Effector memory CD8-positive, alpha-beta T cell (primary cell): ENCODE results near the gene CDC123.

Experiments
- ATAC-seq: fragments of 150-1000 bp; cut with Tn5 transposase; replicated peaks from 2 replicates; pipeline ENCODE4 v1.10.0; 2021; ENCODE audit warnings: mild to moderate bottlenecking, moderate library complexity
- DNase-seq, 3 experiments: peaks; one replicate each; pipeline ENCODE4 v3.0.0; 2021
- H3K27ac Mint-ChIP-seq, 2 donors: one replicate each; pipeline ENCODE4 v1.8.0; 2022; ENCODE audit warnings: mild to moderate bottlenecking in 2 of 2, mixed read lengths in 2 of 2, moderate library complexity in 2 of 2
- H3K27me3 Mint-ChIP-seq, 2 donors: one replicate each; pipeline ENCODE4 v1.8.0; 2022; ENCODE audit warnings: mixed read lengths in 2 of 2
- H3K36me3 Mint-ChIP-seq: one replicate; pipeline ENCODE4 v1.8.0; 2022; ENCODE audit warnings: mild to moderate bottlenecking, moderate library complexity, mixed read lengths; ENCODE audit not compliant: insufficient read depth
- H3K4me1 Mint-ChIP-seq, 2 donors: one replicate each; pipeline ENCODE4 v1.8.0; 2022; ENCODE audit warnings: low read depth in 2 of 2, mixed read lengths in 2 of 2
- H3K4me3 Mint-ChIP-seq, 2 donors: one replicate each; pipeline ENCODE4 v1.8.0; 2022; ENCODE audit warnings: mild to moderate bottlenecking in 2 of 2, mixed read lengths in 2 of 2, moderate library complexity in 2 of 2
- H3K9me3 Mint-ChIP-seq, 2 donors: one replicate each; pipeline ENCODE4 v1.8.0; 2022; ENCODE audit warnings: mixed read lengths in 2 of 2

The CDC123 gene

DNA sequence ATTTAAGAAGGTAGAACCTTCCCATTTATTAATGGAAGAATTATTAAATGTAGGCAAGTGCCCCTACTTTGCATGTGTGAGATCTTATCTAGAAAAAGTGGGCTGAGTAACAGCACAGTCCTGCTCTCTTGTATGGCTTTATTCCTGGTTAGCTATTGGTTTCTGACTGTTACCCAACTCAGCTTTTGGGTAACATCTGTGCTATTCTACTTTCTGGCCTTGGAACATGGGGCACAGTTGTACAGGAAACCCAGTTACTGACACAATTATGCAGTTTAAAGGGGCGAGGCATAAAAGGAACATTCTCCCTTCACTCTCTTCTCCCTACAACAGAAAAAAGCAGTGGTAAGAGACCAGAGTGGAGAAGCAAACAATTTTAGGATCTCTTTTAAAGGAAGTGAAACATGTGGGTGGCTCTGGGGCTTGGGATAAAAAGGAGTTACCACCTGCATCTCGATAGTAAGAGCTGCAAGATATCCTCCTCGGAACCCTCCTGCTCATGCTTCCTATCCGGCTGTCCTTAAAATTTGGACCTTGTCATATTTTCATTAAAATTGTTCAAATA, 16.3 kb upstream of the CDC123 start:
- ATAC-seq = no peak
- peaks cover 40% of the 10 kb centered on the region for H3K36me3 Mint-ChIP-seq
- H3K4me1 Mint-ChIP-seq = peaks cover 16 to 24% of the 10 kb centered on the region in 2 donors
- no peak overlapping the region for H3K4me3 Mint-ChIP-seq
- DNase-seq = no peak
- no peaks in the 10 kb centered on the region for H3K9me3 Mint-ChIP-seq
- peak overlapping the region; percentile 82 to 94 for H3K27ac Mint-ChIP-seq
- no peaks in the 10 kb centered on the region for H3K27me3 Mint-ChIP-seq

DNA sequence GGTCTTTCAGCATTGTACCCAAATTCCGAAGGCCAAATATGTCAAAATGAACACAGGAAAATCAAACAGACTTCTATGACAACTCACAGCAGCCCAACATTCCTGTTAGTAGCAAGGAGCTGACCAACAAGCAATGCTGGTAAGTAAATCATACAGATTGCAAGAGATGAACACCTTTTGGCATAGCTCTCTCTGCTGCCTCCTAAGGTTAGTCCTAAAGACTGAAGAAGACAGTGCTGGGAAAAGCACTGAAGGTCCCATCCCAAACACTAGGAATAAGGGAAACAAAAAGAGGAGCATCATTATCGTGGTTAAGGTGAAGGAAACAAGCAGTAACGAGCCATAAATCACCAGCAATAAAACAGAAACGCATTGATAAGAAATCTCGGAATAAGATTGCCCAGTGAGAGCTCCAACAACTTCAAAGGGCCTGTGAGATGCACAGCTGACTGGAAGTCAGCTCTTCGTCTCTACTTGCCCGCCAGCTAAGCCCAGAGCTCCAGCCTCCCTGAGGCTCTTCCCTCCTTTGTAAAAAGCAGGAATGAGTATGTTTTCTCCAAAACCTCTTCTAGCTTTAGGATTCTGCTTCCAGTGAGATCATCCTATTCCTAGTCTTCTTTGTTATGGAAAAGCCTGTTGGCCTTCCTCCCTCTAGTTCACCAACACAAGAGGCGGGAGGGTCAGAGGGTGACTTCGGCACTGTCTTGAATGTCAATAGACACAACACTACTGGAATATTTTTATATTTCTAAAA, 15.6 kb upstream of the CDC123 start:
- DNase-seq (no peak), ATAC-seq (no peak)
- no peaks in the 10 kb centered on the region for H3K9me3 Mint-ChIP-seq
- peaks cover 44% of the 10 kb centered on the region for H3K36me3 Mint-ChIP-seq
- H3K27ac Mint-ChIP-seq = peak overlapping the region; percentile 82 to 94
- peak overlapping the region in 1 of 2 donors; percentile 62 for H3K4me3 Mint-ChIP-seq
- no peaks in the 10 kb centered on the region for H3K27me3 Mint-ChIP-seq
- H3K4me1 Mint-ChIP-seq = peaks cover 16 to 24% of the 10 kb centered on the region in 2 donors

DNA sequence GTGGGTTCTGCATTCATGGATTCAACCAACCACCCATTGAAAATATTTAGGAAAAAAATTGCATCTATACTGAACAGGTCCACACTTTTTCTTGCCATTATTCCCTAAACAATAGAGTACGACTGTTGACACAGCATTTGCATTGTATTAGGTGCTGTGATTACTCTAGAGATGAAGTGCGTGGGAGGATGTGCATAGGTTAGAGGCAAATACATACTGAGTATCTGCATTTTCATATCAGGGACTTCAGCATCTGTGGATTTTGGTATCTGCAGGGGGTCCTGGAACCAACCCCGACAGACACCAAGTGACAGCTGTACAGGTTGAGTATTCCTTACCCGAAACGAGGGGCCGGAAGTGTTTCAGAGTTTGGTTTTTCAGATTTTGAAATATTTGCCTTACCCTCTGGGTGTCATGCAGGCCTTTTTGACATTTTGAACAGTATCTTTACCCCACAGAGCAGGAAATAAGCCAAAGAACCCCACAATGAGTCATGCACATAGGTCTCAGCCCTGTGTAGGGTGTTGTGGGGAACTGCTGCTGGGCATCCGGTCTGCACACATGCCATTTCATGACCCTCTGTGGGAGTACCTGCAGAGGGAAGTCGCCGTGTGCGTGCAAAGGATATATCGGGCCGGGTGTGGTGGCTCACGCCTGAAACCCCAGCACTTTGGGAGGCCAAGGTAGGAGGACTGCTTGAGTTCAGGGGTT, 14.8 kb upstream of the CDC123 start:
- Mint-ChIP-seq H3K27ac (peak overlapping the region; percentile 82 to 94), H3K27me3 (no peaks in the 10 kb centered on the region), H3K9me3 (no peaks in the 10 kb centered on the region), H3K4me1 (peaks cover 16 to 24% of the 10 kb centered on the region in 2 donors), H3K4me3 (peak overlapping the region; percentile 45 to 62), H3K36me3 (peaks cover 44% of the 10 kb centered on the region)
- peak; percentile 100 for ATAC-seq
- DNase-seq = peak; percentile 62 to 67 (median 65)

DNA sequence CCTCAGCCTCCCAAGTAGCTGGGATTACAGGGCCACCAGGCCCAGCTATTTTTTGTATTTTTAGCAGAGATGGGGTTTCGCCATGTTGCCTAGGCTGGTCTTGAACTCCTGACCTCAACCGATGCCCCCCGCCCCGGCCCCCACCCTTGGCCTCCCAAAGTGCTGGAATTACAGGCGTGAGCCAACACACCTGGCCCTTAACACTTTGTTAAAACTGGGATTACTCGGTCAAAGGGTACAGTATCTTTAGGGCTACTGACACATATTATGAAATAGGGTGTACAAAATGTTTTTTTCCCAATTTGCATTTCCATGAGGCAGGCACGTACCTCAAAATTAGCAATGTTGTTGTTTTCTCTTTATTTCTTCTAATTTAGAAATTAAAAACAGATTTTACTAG, 11.8 kb upstream of the CDC123 start:
- H3K9me3 Mint-ChIP-seq = no peaks in the 10 kb centered on the region
- H3K36me3 Mint-ChIP-seq = peaks cover 36% of the 10 kb centered on the region
- no peak overlapping the region for H3K27ac Mint-ChIP-seq
- DNase-seq (no peak), ATAC-seq (no peak)
- H3K4me3 Mint-ChIP-seq = no peak overlapping the region
- no peaks in the 10 kb centered on the region for H3K27me3 Mint-ChIP-seq
- H3K4me1 Mint-ChIP-seq = peaks cover 20 to 33% of the 10 kb centered on the region in 2 donors

DNA sequence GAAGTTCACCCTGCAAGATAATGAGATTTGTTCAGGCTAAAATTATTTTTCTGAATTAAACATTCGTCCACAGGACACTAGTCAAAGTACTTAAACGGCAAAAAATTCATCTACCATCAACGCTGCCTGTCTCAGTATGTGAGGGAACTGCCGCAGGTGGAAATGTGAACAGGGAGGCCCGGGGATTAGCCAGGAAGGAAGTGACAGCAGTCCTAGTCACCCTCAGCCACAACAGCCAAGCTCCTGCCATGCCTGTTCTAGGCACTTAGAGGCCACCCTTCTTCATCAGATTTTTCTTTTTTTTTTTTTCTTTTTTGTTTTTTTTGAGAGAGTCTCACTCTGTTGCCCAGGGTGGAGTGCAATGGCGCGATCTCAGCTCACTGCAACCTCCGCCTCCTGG, 9.7 kb upstream of the CDC123 start:
- Mint-ChIP-seq H3K9me3 (no peaks in the 10 kb centered on the region), H3K27me3 (no peaks in the 10 kb centered on the region), H3K4me3 (no peak overlapping the region), H3K4me1 (peaks cover 9 to 22% of the 10 kb centered on the region in 2 donors), H3K36me3 (peaks cover 36% of the 10 kb centered on the region), H3K27ac (peak overlapping the region; percentile 38 to 86)
- DNase-seq (no peak), ATAC-seq (no peak)

- Mint-ChIP-seq H3K36me3 (peaks cover 34% of the 10 kb centered on the region), H3K27ac (peak overlapping the region; percentile 49 to 86), H3K27me3 (no peaks in the 10 kb centered on the region), H3K4me1 (peaks cover 9 to 21% of the 10 kb centered on the region in 2 donors), H3K9me3 (no peaks in the 10 kb centered on the region), H3K4me3 (no peak overlapping the region)
- ATAC-seq (no peak), DNase-seq (no peak)
Measured at GRCh38 chr10:12187321-12187905, 8.6 kb upstream of the CDC123 start.

DNA sequence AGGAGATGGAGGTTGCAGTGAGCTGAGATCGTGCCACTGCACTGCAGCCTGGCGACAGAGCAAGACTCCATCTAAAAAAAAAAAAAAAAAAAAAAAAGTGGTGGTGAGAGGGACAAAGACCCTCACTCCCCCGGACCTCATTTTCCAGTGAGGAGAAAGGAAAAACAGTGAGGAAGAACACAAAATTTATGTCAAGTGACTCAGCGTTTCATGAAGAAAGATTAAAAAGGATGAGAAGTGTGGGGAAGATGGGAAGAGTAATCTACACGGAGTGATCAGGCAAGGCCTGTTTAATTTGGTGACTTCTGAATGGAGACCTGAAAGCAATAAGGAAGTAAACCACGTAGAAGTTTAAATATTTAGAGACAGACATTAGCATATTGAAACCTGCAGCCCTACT, 7.3 kb upstream of the CDC123 start:
- Mint-ChIP-seq H3K27me3 (no peaks in the 10 kb centered on the region), H3K9me3 (no peaks in the 10 kb centered on the region), H3K4me1 (peaks cover 12 to 26% of the 10 kb centered on the region in 2 donors), H3K4me3 (no peak overlapping the region), H3K27ac (no peak overlapping the region), H3K36me3 (peaks cover 35% of the 10 kb centered on the region)
- DNase-seq (no peak), ATAC-seq (no peak)

- Mint-ChIP-seq H3K9me3 (no peaks in the 10 kb centered on the region), H3K4me3 (no peak overlapping the region), H3K27ac (no peak overlapping the region), H3K4me1 (peaks cover 16 to 31% of the 10 kb centered on the region in 2 donors), H3K36me3 (peaks cover 35% of the 10 kb centered on the region), H3K27me3 (no peaks in the 10 kb centered on the region)
- DNase-seq (no peak), ATAC-seq (no peak)
Measured at GRCh38 chr10:12189426-12189825, 6.6 kb upstream of the CDC123 start.

DNA sequence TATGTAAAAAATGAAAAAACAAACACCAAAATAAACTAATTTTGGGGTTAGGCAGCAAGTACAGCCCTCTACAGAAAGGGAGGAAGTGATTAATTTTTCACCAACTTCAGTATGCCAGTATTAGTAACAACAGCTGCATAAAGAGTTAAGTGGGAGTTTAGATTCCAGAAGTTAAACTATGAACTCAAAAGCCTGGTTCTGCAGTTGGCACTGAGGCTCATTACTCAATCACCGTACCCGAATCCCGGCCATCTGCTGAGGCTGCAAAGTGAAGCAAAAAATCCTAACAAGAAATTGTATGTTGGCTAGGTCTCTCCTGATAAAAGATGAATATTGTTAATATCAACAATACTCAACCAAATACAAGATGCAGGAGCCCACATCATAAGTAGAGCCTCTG, 4.3 kb upstream of the CDC123 start:
- ATAC-seq (no peak), DNase-seq (no peak)
- H3K27me3 Mint-ChIP-seq = no peaks in the 10 kb centered on the region
- H3K27ac Mint-ChIP-seq = no peak overlapping the region
- no peak overlapping the region for H3K4me3 Mint-ChIP-seq
- no peaks in the 10 kb centered on the region for H3K9me3 Mint-ChIP-seq
- peaks cover 30 to 48% of the 10 kb centered on the region in 2 donors for H3K4me1 Mint-ChIP-seq
- peaks cover 27% of the 10 kb centered on the region for H3K36me3 Mint-ChIP-seq

- ATAC-seq (no peak), DNase-seq (no peak)
- H3K9me3 Mint-ChIP-seq = no peaks in the 10 kb centered on the region
- H3K27me3 Mint-ChIP-seq = no peaks in the 10 kb centered on the region
- H3K36me3 Mint-ChIP-seq = peaks cover 22% of the 10 kb centered on the region
- H3K4me3 Mint-ChIP-seq = no peak overlapping the region
- peaks cover 30 to 46% of the 10 kb centered on the region in 2 donors for H3K4me1 Mint-ChIP-seq
- no peak overlapping the region for H3K27ac Mint-ChIP-seq
Measured at GRCh38 chr10:12193193-12193592, 2.8 kb upstream of the CDC123 start.

- H3K4me3 Mint-ChIP-seq = peak overlapping the region; percentile 96 to 100
- H3K27ac Mint-ChIP-seq = peak overlapping the region; percentile 98 to 99
- peaks cover 34% of the 10 kb centered on the region for H3K36me3 Mint-ChIP-seq
- no peaks in the 10 kb centered on the region for H3K27me3 Mint-ChIP-seq
- peaks cover 31 to 46% of the 10 kb centered on the region in 2 donors for H3K4me1 Mint-ChIP-seq
- ATAC-seq = no peak
- no peaks in the 10 kb centered on the region for H3K9me3 Mint-ChIP-seq
- peak in 2 of 3 experiments; percentile 14 to 24 for DNase-seq
Measured at GRCh38 chr10:12194752-12195271, 1.2 kb upstream of the CDC123 start.

DNA sequence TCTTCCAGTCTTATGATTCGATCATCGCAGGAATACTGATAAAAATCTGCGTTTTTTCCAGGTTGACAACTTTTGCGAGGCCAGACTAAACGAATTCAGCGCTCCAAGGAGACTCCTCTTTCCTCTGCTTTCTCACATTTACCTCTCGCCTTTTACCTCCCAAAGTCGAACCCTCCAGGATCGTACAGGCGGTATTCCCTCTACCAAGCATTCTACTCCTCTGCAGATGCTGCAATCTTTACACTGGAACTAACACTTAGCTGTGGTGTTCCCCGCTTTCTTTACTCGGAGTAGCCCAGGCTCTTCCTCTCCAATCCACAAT, 746 bp upstream of the CDC123 start:
- peak overlapping the region; percentile 96 to 100 for H3K4me3 Mint-ChIP-seq
- H3K9me3 Mint-ChIP-seq = no peaks in the 10 kb centered on the region
- H3K27me3 Mint-ChIP-seq = no peaks in the 10 kb centered on the region
- DNase-seq (no peak), ATAC-seq (peak; percentile 8)
- peaks cover 36% of the 10 kb centered on the region for H3K36me3 Mint-ChIP-seq
- H3K27ac Mint-ChIP-seq = peak overlapping the region; percentile 98 to 99
- H3K4me1 Mint-ChIP-seq = peaks cover 30 to 43% of the 10 kb centered on the region in 2 donors

GRCh38 chr10:12196531-12197211, 683 bp downstream of the CDC123 start:
- ATAC-seq (no peak), DNase-seq (no peak)
- no peaks in the 10 kb centered on the region for H3K27me3 Mint-ChIP-seq
- peak overlapping the region; percentile 98 to 99 for H3K27ac Mint-ChIP-seq
- peak overlapping the region; percentile 96 to 100 for H3K4me3 Mint-ChIP-seq
- H3K9me3 Mint-ChIP-seq = no peaks in the 10 kb centered on the region
- peaks cover 32 to 46% of the 10 kb centered on the region in 2 donors for H3K4me1 Mint-ChIP-seq
- peaks cover 43% of the 10 kb centered on the region for H3K36me3 Mint-ChIP-seq
